ENCODE results near the gene ADPRHL1. TPM values are rescaled to one million over a fixed set of nuclear protein-coding genes. Genes with fewer than 3 reads are reported as not detected.

The ADPRHL1 gene
- total RNA-seq, 1 donor from 2014 or later: 2.8 TPM

DNA sequence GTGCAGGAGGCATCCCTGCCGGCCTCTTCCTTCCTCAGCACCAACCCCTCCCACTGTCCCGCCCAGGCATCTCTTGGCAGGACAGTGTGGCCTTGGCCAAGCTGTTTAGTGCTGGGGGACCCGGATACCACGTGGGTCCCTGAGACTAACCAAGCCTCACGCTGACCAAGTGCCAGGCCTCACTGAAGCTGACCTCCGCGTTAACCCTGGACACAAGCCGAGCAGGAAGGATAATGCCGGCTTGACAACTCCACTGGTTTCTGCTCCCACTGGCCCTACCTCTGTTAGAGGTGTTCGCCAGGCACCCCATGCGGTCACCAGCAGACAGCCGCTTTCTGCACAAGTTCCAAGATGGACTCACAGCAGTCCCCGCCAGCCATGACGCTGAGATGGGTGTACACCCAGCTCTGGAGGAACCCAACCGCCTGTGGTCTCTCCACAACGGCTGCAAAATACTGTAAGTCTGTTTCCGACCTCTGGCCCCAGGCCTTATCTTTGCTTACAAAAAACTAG lies 101.7 kb downstream of the ADPRHL1 start:
- Mint-ChIP-seq H3K4me3 (no peak overlapping the region), H3K27me3 (ENCODE audit: low read depth) (no peaks in the 10 kb centered on the region), H3K9me3 (no peaks in the 10 kb centered on the region), H3K4me1 (peaks cover 8% of the 10 kb centered on the region), H3K36me3 (ENCODE audit: low read depth) (peaks cover 3% of the 10 kb centered on the region), H3K27ac (ENCODE audit: unreplicated experiment) (no peak overlapping the region)
- TF ChIP-seq, protein P1, sequence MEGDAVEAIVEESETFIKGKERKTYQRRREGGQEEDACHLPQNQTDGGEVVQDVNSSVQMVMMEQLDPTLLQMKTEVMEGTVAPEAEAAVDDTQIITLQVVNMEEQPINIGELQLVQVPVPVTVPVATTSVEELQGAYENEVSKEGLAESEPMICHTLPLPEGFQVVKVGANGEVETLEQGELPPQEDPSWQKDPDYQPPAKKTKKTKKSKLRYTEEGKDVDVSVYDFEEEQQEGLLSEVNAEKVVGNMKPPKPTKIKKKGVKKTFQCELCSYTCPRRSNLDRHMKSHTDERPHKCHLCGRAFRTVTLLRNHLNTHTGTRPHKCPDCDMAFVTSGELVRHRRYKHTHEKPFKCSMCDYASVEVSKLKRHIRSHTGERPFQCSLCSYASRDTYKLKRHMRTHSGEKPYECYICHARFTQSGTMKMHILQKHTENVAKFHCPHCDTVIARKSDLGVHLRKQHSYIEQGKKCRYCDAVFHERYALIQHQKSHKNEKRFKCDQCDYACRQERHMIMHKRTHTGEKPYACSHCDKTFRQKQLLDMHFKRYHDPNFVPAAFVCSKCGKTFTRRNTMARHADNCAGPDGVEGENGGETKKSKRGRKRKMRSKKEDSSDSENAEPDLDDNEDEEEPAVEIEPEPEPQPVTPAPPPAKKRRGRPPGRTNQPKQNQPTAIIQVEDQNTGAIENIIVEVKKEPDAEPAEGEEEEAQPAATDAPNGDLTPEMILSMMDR (conservative IDR thresholded peaks at IDR 0.05): no peak
- no peak for DNase-seq (ENCODE audit: low read depth, low spot score)

DNA sequence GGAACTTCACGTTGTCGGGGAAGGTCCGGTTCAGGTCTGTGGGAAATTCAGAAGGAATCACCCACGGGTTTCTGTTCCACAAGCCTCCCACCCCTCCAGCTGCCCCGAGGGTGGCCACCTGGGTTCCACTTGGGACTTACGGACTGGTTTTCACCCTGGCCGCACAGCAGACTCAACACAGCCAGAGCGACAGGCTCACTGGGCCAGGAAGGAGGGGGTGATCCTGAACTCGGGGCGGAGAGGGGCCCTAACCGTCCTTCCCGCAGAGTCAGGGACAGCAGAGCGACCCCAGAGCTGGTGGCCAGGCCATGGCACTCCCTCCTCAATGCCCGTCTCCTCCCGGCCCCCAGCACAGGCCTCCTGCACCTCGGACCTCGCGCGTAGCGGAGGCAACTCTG lies 102.4 kb downstream of the ADPRHL1 start:
- Mint-ChIP-seq H3K27me3 (ENCODE audit: low read depth) (no peaks in the 10 kb centered on the region), H3K9me3 (no peaks in the 10 kb centered on the region), H3K36me3 (ENCODE audit: low read depth) (peaks cover 3% of the 10 kb centered on the region), H3K4me3 (no peak overlapping the region), H3K4me1 (peaks cover 8% of the 10 kb centered on the region), H3K27ac (ENCODE audit: unreplicated experiment) (no peak overlapping the region)
- TF ChIP-seq, protein P1 (conservative IDR thresholded peaks at IDR 0.05): no peak
- DNase-seq (ENCODE audit: low read depth, low spot score): no peak

DNA sequence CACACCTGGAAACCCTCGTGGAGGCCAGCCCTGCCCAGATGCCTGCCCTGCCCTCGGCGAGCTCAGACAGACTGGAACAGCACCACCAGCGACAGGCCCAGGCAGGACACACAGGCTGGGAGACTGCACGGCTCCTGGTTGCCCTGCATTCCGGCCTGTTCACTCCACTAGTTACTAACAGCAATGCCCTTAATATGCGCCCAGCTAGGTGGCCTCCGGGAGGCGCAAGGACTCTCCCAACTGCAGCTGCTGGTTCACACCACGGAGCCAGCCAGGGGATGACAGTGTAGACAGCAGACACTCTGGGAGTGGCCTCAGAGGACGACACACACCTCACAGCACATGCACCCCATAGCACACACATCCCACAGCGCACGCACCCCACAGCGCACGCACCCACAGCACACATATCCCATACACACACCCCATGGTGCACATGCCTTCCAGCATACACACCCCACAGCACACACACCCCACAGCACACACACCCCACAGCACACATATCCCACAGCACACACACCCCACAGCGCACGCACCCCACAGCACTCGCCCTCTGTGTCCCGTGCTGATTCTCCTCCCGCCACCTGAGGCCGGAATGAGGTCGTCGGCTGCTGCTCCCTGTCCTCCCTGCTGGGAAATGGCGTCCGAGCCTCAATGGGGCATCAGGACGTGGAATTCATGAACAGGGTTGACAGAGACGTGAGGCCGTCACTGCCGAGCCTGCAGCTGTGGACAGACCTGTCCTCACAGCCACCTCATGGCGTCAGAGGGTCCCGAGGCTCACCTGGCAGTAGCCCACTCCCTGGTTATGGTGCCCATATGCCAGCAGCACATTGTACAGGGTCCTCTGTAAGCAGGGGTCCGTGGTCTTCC lies 103.0 kb downstream of the ADPRHL1 start:
- Mint-ChIP-seq H3K27me3 (ENCODE audit: low read depth) (no peaks in the 10 kb centered on the region), H3K27ac (ENCODE audit: unreplicated experiment) (peak overlapping the region; percentile 12), H3K4me3 (no peak overlapping the region), H3K36me3 (ENCODE audit: low read depth) (peaks cover 5% of the 10 kb centered on the region), H3K4me1 (peaks cover 3% of the 10 kb centered on the region), H3K9me3 (peaks cover 5% of the 10 kb centered on the region)
- no peak for DNase-seq (ENCODE audit: low read depth, low spot score)
- TF ChIP-seq, protein P1 (conservative IDR thresholded peaks at IDR 0.05): no peak

Other genes with a start within 250 kb of the ADPRHL1 start
- gene PCID2, start 244.8 kb downstream of the ADPRHL1 start, total RNA-seq: 56.9 and 60.4 TPM in 2 replicates
- gene CUL4A, start 243.9 kb downstream of the ADPRHL1 start, total RNA-seq: 63.0 and 63.9 TPM in 2 replicates
- 104 and 110 TPM in 2 replicates for gene LAMP1, start 156.2 kb downstream of the ADPRHL1 start, total RNA-seq
- 8.9 and 9.3 TPM in 2 replicates for gene GRTP1, start 89.4 kb downstream of the ADPRHL1 start, total RNA-seq
- gene DCUN1D2, start 37.2 kb upstream of the ADPRHL1 start, total RNA-seq: 32.1 and 33.9 TPM in 2 replicates
- gene TFDP1, start 131.3 kb upstream of the ADPRHL1 start, total RNA-seq: 105 and 108 TPM in 2 replicates
- not detected in 2 replicates for gene ATP4B, start 204.7 kb upstream of the ADPRHL1 start, total RNA-seq
- 0.77 and 1.5 TPM in 2 replicates for gene GRK1, start 213.7 kb upstream of the ADPRHL1 start, total RNA-seq

Data from neural crest cell (in vitro differentiated cells).